Endothelial cell of umbilical vein (primary cell): ENCODE measurements around the gene JUNB. TPM values are rescaled to one million over a fixed set of nuclear protein-coding genes. Genes with fewer than 3 reads are reported as not detected.

Experiments
- BruUV-seq: library from RNA; stranded (reverse); fragments of 400-500 nt; replicated peaks from 2 replicates; lab custom pipeline; 2021; lab: Mats Ljungman, UMichigan
- CTCF ChIA-PET: fragments of 300-600, 350-600 bp; sonication (Branson Sonifier 250); formaldehyde crosslinking; loops from one replicate; lab custom pipeline; 2021; ENCODE audit warnings: antibody characterized with exemption, inconsistent platforms; lab: Charles Lee
- POLR2A ChIA-PET: fragments of 300-600, 350-600 bp; sonication (Branson Sonifier 250); formaldehyde crosslinking; loops from one replicate; lab custom pipeline; 2021; ENCODE audit warnings: antibody characterized with exemption, inconsistent platforms; lab: Charles Lee
- DNase-seq: peaks from one replicate; pipeline ENCODE4 v3.0.0-alpha.2; 2011; ENCODE audit warnings: low read depth, low spot score
- FAIRE-seq: peaks from 2 replicates; lab custom pipeline; 2011; peaks lifted over from hg19 to GRCh38; lab: Jason Lieb, UNC
- H2AFZ ChIP-seq: 2 replicates; pipeline ENCODE4 v1.6.0; 2012; ENCODE audit warnings: low read depth, low read length, control low read depth, inconsistent platforms
- H3K27ac ChIP-seq: 2 replicates; pipeline ENCODE4 v1.5.1; 2011; ENCODE audit warnings: low read depth, mild to moderate bottlenecking, control low read depth, low read length, moderate library complexity; ENCODE audit not compliant: insufficient read depth
- H3K27me3 ChIP-seq, 2 experiments: 2 replicates each; pipeline versions ENCODE4 v1.6.0 to v1.6.1; 2011; ENCODE audit warnings: low read length in 2 of 2, mixed read lengths in 1 of 2; ENCODE audit not compliant: control insufficient read depth in 2 of 2, insufficient read depth in 2 of 2
- H3K36me3 ChIP-seq, 2 experiments: 2 replicates in 1 of 2; 3 replicates in 1 of 2; pipeline ENCODE4 v1.5.1; 2011; ENCODE audit warnings: low read length in 2 of 2, mild to moderate bottlenecking in 1 of 2, moderate library complexity in 1 of 2; ENCODE audit not compliant: control insufficient read depth in 2 of 2, insufficient read depth in 2 of 2; ENCODE audit errors: extremely low read depth in 1 of 2
- H3K4me1 ChIP-seq: 3 replicates; pipeline ENCODE4 v1.5.1; 2011; ENCODE audit warnings: mild to moderate bottlenecking, low read length; ENCODE audit not compliant: control insufficient read depth, insufficient read depth; ENCODE audit errors: extremely low read depth
- H3K4me2 ChIP-seq: 2 replicates; pipeline ENCODE4 v1.6.1; 2011; ENCODE audit warnings: low read length, control low read depth, mixed read lengths; ENCODE audit not compliant: insufficient read depth
- H3K4me3 ChIP-seq, 3 experiments: fragments of 200-600 bp in 1 of 3; sonication (generic), shearing (Covaris generic) in 1 of 3; replicated peaks in 1 of 3; 2 replicates each; pipeline ENCODE4 v1.5.1; 2011 to 2016; ENCODE audit warnings: control low read depth in 3 of 3, low read length in 3 of 3, mild to moderate bottlenecking in 2 of 3, inconsistent platforms in 1 of 3, low read depth in 1 of 3, moderate library complexity in 1 of 3; ENCODE audit not compliant: insufficient read depth in 1 of 3
- H3K79me2 ChIP-seq: 2 replicates; pipeline ENCODE4 v1.6.0; 2012; ENCODE audit warnings: low read length, inconsistent platforms; ENCODE audit not compliant: control insufficient read depth, insufficient read depth
- H3K9ac ChIP-seq: replicated peaks from 2 replicates; pipeline ENCODE3; 2011; ENCODE audit warnings: low read length, control low read depth; ENCODE audit not compliant: insufficient read depth; ENCODE audit errors: extremely low read depth
- H3K9me1 ChIP-seq: replicated peaks from 3 replicates; pipeline ENCODE4 v1.6.0; 2011; ENCODE audit warnings: mild to moderate bottlenecking, low read length; ENCODE audit not compliant: control insufficient read depth, insufficient read depth; ENCODE audit errors: extremely low read depth
- H3K9me3 ChIP-seq: replicated peaks from 2 replicates; pipeline ENCODE4 v1.5.1; 2012; ENCODE audit warnings: low read length, inconsistent platforms; ENCODE audit not compliant: control insufficient read depth, insufficient read depth
- H4K20me1 ChIP-seq: replicated peaks from 2 replicates; pipeline ENCODE3; 2011; ENCODE audit warnings: mild to moderate bottlenecking, low read length; ENCODE audit not compliant: control insufficient read depth, insufficient read depth; ENCODE audit errors: extremely low read depth
- MYC ChIP-seq: IDR thresholded peaks from one replicate; pipeline ENCODE4 v1.6.1; 2011; ENCODE audit warnings: mild to moderate bottlenecking, low read depth, low read length
- dilution Hi-C: fragments of 300-500 bp; cut with MboI; formaldehyde crosslinking; loops from one replicate; pipeline ENCODE4 v1.15.0; 2019; ENCODE audit warnings: low sequenced_read_pairs; ENCODE audit not compliant: extremely low pct_ligation_motif_present
- intact Hi-C: fragments of 100-400 bp; cut with micrococcal nuclease; formaldehyde crosslinking; loops from one replicate; pipeline ENCODE4 v1.10.0; 2022
- polyA plus RNA-seq, 4 experiments: library from polyadenylated mRNA; depleted of rRNA in 3 of 4; stranded (reverse) in 3 of 4; unstranded in 1 of 4; fragments of >200 nt; gene quantifications; 2 replicates each; pipeline versions ENCODE4 v1.2.1 to v1.2.3, GENCODE V29; 2011 to 2012; ENCODE audit warnings: missing spikeins in 1 of 4
- total RNA-seq: library from RNA; stranded (reverse); gene quantifications from 2 replicates; pipeline ENCODE4 v1.2.3, GENCODE V29; 2021
- TF ChIP-seq, protein P1 (sequence below), 2 donors: IDR thresholded peaks; 1 replicate in 1 of 2; 2 replicates in 1 of 2; pipeline ENCODE4 v1.5.1; 2011; ENCODE audit warnings: low read length in 2 of 2, mild to moderate bottlenecking in 2 of 2, moderate library complexity in 2 of 2, control low read depth in 1 of 2, inconsistent platforms in 1 of 2, low read depth in 1 of 2; ENCODE audit not compliant: insufficient read depth in 1 of 2; ENCODE audit errors: extremely low read depth in 1 of 2
- TF ChIP-seq, protein P2 (sequence below): IDR thresholded peaks from 2 replicates; pipeline ENCODE4 v1.6.1; 2011; ENCODE audit not compliant: insufficient read depth, insufficient read length

The JUNB gene
- total and polyA plus RNA-seq, 2 donors (not counting 3 experiments of a cell fraction or from before 2014, with no cell fraction given): 22.8 to 74.4 TPM

DNA sequence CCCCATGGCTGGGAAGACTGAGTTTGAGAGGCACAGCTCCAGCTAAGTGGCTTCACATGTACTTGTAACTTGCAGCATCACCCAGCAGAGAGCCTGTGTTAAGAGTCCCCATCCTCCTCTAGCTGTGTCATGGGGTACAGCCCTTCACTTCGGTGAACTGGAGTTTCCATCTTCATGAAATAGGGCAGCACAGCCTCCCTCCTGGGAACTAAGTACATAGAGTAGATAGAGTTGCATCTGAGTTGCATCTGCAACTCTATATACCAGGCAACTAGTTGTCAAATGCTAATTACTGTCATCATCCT is 9.1 kb downstream of the JUNB start:
- Histone ChIP-seq H4K20me1 (no peaks in the 10 kb centered on the region), H3K4me1 (peaks cover 13% of the 10 kb centered on the region), H3K79me2 (peaks cover 14% of the 10 kb centered on the region), H3K27me3 (no peaks in the 10 kb centered on the region), H3K9me1 (no peaks in the 10 kb centered on the region), H3K9me3 (no peaks in the 10 kb centered on the region), H3K27ac (no peak overlapping the region), H3K4me3 (peak overlapping the region in 2 of 3 experiments; percentile 64 to 72), H3K4me2 (peak overlapping the region; percentile 68), H3K36me3 (peaks cover 0 to 12% of the 10 kb centered on the region in 2 experiments), H2AFZ (no peak overlapping the region), H3K9ac (no peak overlapping the region)
- no TSS peak for BruUV-seq
- ChIA-PET CTCF (interaction anchor here (4.1 to 13.8 kb wide), 3 partner anchors 24 to 47 kb away, joined by 30 to 524 read pairs (median 387); partner anchors contain the start of gene HOOK2), POLR2A (interaction anchor here (1.4 kb wide), 1 partner anchor 9 kb away, joined by 5 read pairs; the partner anchor contains the start of gene JUNB)
- dilution Hi-C loops (no loop called here), intact Hi-C loops (loop anchor here (2.0 kb wide), 1 partner anchor 46 kb away; no protein-coding TSS in a partner anchor)
- no peak for TF ChIP-seq MYC
- TF ChIP-seq, protein P1, sequence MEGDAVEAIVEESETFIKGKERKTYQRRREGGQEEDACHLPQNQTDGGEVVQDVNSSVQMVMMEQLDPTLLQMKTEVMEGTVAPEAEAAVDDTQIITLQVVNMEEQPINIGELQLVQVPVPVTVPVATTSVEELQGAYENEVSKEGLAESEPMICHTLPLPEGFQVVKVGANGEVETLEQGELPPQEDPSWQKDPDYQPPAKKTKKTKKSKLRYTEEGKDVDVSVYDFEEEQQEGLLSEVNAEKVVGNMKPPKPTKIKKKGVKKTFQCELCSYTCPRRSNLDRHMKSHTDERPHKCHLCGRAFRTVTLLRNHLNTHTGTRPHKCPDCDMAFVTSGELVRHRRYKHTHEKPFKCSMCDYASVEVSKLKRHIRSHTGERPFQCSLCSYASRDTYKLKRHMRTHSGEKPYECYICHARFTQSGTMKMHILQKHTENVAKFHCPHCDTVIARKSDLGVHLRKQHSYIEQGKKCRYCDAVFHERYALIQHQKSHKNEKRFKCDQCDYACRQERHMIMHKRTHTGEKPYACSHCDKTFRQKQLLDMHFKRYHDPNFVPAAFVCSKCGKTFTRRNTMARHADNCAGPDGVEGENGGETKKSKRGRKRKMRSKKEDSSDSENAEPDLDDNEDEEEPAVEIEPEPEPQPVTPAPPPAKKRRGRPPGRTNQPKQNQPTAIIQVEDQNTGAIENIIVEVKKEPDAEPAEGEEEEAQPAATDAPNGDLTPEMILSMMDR (IDR thresholded peaks at IDR 0.05; ENCODE audit: extremely low read depth in 1 of 2, insufficient read depth in 1 of 2, low read depth in 1 of 2, low read length in 2 of 2): no peak
- DNase-seq: no peak
- FAIRE-seq: peak; percentile 21

DNA sequence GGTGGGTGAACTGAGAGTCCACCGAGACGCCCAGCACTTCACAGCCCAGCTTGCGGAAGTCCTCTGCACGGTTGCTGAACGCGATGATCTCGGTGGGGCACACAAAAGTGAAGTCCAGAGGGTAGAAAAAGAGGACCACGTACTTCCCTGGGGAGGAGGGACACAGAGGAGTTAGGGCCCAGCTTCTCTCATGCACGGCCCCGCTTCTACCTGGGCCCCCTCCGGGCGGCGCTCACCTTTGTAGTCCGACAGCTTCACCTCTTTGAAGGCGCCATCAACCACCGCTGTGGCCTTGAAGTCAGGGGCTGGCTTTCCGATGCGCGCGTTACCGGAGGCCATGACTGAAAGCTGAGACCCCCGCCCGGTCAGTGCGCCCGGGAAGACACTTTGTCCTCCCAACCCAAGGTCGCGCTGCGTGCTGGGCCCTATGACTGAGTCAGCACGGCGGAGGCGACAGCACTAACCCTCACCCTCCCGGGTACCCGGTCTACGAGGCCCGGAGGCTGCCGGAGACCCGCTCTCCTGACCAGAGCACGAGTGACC is 9.7 kb downstream of the JUNB start:
- H3K27ac ChIP-seq: no peak overlapping the region
- no peak for DNase-seq
- no peaks in the 10 kb centered on the region for H3K27me3 ChIP-seq
- peak overlapping the region; percentile 40 to 72 (median 64) for H3K4me3 ChIP-seq
- H3K9ac ChIP-seq: peak overlapping the region; percentile 57
- ChIA-PET POLR2A (interaction anchor here (0.6 to 1.4 kb wide), 2 partner anchors 9 to 62 kb away, joined by 4 to 5 read pairs; partner anchors contain the start of gene JUNB), CTCF (interaction anchor here (4.1 to 13.8 kb wide), 3 partner anchors 24 to 46 kb away, joined by 30 to 524 read pairs (median 387); partner anchors contain the start of gene HOOK2)
- peaks cover 14% of the 10 kb centered on the region for H3K79me2 ChIP-seq
- H2AFZ ChIP-seq: peak overlapping the region; percentile 63
- no peaks in the 10 kb centered on the region for H3K9me1 ChIP-seq
- peaks cover 0 to 12% of the 10 kb centered on the region in 2 experiments for H3K36me3 ChIP-seq
- no peaks in the 10 kb centered on the region for H4K20me1 ChIP-seq
- no peak for FAIRE-seq
- dilution Hi-C loops (no loop called here), intact Hi-C loops (loop anchor here (2.0 kb wide), 1 partner anchor 46 kb away; no protein-coding TSS in a partner anchor)
- H3K4me1 ChIP-seq: peaks cover 13% of the 10 kb centered on the region
- no peaks in the 10 kb centered on the region for H3K9me3 ChIP-seq
- TF ChIP-seq, protein P2, sequence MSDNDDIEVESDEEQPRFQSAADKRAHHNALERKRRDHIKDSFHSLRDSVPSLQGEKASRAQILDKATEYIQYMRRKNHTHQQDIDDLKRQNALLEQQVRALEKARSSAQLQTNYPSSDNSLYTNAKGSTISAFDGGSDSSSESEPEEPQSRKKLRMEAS: no peak
- no peak for TF ChIP-seq MYC
- BruUV-seq: TSS peak; percentile 48
- peak overlapping the region; percentile 68 for H3K4me2 ChIP-seq
